HG02943 (cell line): ENCODE results near the gene DCC.
"Not testable (repeated sequence)": the region's sequence is repeated elsewhere in the genome, so short reads cannot be mapped to it uniquely, and the experiment has no call there.

Source experiments
- ATAC-seq: cut with Tn5 transposase; IDR thresholded peaks from one replicate; pipeline ENCODE4 v1.9.1; 2021; ENCODE audit warnings: mild to moderate bottlenecking, low read depth, moderate library complexity; ENCODE audit not compliant: unreplicated experiment

The DCC gene

DNA sequence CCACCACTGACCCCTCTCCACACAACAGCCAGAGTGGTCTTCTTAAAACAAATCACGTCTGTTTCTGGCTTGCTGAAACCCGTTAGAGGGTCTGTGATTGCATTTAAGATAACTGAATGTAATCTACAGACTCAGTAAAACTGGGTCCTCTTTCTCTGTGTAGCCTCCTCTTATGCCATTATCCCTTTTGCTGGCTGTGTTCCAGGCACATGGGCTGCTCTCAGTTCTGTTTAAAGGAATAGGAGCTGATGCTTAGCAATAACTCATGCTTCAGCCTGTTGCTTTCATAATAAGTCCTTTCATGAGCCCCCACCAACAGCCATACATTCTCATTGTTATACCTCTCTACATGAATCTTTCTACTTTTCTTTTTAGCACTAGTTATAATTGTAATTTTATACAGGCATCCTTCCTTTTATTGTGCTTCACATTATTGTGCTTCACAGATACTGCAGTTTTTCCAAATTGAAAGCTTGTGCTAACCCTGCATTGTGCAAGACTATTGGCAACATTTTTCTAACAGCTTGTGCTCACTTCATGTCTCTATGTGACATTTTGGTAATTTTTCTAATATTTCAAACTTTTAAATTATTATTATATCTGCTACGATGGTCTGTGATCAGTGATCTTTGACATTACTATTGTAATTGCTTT lies 1101.9 kb downstream of the DCC start:
- ATAC-seq: no peak

DNA sequence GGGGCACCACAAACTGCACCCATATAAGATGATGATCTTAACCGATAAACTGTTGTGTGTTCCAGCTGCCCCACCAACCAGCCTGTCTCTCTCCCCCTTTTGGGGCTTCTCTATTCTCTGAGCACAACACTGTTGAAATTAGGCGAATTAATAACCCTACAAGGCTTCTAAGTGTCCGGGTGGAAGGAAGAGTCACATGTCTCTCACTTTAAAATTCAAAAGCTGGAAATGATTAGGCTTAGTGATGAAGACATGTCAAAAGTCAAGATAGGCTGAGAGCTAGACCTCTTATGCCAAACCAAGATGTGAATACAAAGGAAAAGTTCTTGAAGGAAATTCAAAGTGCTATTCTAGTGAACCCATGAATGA lies 1102.4 kb downstream of the DCC start:
- ATAC-seq: no peak

DNA sequence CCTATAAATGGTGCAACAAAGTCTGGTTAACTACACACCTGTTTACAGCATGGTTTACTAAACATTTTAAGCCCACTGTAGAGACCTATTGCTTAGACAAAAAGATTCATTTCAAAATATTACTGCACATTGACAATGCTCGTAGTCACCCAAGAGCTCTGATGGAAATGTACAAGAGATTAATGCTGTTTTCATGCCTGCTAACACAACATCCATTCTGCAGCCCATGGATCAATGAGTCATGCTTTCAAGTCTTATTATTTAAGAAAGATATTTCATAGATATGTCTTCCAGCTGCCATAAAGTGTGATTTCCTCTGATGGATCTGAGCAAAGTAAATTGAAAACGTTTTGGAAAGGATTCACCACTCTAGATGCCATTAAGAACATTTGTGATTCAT lies 1103.3 kb downstream of the DCC start:
- no peak for ATAC-seq

DNA sequence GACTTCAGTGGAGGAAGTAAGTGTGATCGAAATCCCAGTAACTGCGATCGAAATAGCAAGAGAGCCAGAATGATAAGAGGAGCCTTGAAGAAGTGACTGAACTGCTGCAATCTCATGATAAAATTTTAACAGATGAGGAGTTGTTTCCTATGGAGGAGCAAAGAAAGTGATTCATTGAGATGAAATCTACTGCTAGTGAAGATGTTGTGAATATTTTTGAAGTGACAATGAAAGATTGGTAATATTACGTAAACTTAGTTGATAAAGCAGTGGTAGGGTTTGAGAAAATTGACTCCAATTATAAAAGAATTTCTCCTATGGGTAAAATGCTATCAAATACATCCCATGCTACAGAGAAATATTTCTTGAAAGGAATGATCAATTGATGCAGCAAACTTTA lies 1103.8 kb downstream of the DCC start:
- ATAC-seq: no peak

DNA sequence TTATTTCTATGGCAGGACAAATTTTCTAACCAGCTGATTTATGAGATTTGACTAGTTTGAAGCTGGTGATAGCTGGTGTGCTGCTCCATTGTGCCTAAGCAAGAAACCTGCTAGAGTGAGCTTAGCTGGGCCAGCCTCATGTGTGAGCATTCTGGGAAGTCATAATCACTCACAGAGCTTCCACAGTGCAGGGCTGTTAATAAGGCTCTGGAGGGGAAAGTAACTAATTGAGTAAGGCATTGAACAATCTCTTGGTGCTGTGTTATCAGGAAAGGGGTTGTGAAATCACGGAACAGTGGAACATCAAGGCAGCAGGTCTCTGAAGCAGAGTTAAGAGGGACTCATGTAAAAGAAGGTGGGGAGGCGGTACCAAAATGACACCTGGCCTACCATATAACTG lies 1111.9 kb downstream of the DCC start:
- ATAC-seq: no peak

DNA sequence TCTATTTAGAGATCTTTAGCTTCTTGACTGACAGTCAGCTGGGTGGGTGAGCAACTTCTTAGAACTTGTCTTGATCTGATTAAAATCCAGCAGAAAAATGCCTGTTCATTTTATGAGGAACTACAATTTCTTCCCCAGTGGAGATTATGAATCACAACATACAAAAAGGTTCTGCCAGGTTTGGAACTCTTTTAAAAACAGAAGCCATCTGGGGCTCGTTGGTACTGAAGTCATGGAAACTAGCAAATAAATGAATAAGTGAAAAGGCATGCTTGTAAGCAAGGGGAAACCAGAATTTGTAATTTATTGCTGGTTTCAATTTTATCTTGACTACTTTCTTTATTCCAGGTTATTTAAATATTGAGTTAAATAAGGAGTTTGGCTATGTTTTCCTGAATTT lies 1117.1 kb downstream of the DCC start:
- no peak for ATAC-seq

DNA sequence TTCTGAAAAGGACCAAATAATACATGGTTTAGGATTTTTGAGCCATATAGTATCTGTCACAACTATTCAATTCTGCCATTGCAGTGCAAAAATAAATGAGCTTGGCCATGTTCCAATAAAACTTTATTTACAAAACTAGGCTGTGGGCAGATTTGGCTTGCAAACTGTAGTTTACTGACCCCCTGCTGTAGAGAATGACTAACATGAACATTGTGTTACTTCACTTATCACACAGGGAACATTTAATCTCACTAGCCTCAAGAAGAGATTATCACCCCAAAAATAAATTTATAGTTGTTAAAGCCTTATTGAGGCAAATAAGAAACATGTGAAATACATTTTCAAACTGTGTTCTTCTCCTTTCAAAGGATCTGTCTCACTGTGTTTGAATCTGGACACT lies 1118.3 kb downstream of the DCC start:
- no peak for ATAC-seq

DNA sequence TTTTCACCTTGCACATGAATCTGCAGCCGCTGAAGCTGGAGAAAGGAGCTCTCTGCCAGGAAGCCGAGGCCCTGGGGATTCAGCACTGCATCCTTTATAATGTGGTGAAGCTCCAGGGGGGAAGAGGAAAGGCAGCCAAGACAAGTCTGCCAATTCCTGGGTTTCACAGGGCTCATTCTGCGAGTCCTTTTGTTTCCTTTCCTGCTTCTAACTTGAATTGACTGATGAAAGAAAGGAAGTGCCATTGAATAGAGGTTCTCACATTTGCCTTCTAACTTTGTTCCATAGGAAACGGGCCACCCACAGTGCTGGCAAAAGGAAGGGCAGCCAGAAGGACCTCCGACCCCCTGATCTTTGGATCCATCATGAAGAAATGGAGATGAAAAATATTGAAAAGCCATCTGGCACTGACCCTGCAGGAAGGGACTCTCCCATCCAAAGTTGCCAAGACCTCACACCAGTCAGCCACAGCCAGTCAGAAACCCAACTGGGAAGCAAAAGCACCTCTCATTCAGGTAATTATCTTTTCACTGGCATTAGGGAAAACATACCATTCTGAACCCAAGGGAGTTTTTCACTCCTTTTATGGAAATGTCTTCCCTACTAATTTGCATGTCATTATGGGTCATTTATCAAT lies 1119.1 kb downstream of the DCC start:
- ATAC-seq: no peak

DNA sequence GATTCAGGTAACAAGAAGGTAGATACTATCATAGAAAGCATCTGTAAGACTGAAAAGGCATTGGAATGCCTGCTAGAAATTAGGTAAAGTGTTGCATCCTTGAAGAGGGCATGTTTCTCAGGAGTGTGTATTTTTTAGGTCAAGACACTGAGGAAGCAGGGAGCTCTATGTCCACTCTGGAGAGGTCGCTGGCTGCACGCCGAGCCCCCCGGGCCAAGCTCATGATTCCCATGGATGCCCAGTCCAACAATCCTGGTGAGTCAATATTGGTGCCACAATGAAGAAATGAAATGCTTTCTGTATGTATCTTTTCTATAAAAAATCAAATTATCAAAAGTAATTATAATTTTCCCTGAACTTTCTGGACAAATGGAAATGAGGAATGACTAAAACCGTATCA lies 1127.8 kb downstream of the DCC start:
- no peak for ATAC-seq

DNA sequence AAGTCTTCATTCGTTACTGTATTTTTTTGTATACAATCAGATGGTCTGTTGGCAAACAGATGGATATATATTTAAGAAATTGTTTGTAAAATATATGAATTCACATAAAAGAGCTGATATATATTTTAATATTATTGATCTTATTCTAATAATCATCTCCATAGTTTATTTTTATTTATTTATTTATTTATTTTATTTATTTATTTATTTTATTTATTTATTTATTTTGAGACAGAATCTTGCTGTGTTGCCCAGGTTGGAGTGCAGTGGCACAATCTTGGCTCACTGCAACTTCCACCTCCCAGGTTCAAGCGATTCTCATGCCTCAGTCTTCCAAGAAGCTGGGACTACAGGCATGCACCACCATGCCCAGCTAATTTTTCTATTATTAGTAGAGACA lies 1128.2 kb downstream of the DCC start:
- not testable (repeated sequence) for ATAC-seq

DNA sequence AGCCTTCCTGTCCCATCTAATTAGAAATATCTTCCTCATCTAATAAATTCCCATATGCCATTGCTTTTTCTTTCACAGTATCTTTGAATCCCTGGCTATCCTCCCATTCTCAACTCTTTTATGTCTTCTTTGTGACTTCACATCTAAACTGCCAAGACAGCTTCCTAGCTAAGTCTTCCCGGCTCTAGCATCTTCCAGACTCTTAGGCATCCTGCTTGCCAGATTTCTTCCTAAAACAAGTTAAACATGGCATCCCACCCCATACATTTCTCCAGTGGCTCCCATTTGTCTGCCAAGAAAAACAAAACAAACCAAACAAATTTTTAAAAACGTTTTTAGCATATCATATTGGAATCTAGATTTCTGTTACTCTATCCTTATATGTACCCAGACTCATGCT lies 1132.5 kb downstream of the DCC start:
- ATAC-seq: no peak

DNA sequence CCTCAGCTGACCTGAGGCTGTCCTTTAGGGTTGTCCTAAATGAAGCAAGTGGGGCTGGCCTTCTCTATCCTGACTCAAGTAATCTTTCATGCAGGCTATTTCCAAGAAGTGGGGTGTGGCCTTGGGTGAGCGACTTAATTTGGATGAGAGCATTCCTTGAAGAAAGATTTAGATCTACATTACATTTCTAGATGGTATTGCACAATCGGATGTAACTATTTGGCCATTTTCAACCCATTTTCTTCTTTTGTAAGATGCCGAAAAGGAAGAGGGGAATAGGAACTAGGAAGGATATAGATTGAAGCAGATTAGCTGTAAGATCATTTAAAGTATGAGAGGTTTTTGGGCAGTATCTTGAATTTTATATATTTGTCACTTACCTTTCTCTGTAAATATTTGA lies 1138.2 kb downstream of the DCC start:
- no peak for ATAC-seq

DNA sequence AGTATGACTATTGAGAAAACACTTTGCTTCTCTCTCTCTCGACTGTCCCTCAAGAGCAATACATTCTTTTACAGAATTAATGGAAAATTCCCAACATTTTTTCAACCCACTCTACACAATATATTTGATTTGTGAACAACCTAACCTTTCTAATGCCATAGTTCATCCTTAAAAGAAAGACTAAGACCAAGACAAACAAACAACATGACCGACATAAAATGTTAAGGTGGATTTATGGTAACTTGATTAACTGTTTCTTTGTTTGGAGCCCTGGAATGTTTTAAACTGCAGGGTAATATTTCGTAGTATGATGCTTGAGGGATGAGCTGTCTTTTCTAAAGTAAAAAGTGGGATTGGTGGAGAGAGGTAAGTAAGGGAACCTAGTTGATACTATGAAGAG lies 1146.3 kb downstream of the DCC start:
- no peak for ATAC-seq

DNA sequence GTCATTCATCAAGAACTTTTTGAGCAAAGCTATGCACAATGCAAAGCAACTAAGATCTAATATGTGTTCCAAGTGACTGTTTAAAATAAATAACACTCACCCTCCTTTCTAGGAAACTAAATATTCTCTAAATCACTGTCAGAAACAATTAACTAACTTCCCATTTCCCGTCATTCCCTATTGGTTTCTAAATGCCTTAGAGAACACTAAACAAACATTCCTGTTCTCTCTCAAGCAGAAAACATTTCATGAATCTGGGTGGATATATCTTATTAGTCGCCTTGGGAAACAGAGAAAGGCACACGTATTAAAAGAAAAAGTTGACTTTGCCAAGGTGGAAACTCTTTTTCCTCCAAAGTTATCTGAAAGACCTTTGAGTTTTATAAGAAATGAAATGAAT lies 1149.3 kb downstream of the DCC start:
- no peak for ATAC-seq

DNA sequence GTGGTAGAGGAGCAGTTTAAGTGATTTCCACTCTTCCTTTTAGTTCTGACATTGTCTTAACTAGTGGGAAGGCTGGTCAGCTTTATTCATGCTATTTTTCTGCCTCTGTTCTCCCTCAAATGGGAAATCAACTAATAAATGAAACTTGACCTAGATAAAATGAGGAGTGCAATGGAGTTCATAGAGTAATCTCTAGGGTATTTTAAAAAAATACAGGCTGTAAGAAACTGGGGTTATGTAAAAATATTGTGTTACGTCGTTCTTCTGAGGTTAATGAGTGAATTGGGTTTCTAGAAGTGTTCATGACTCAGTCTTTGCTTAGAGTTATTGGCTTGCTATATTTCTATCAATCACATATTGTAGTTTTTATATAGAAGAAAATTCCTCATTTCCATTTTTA lies 1150.0 kb downstream of the DCC start:
- no peak for ATAC-seq

DNA sequence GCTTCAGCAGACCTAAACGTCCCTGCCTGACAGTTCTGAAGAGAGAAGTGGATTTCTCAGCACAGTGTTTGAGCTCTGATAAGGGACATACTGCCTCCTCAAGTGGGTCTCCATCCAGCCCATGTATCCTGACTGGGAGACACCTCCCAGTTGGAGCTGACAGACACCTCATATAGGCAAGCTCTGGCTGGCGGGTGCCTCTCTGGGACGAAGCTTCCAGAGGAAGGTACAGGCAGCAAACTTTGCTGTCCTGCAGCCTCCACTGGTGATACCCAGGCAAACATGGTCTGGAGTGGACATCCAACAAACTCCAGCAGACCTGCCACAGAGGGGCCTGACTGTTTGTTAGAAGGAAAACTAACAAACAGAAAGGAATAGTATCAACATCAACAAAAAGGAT lies 1156.0 kb downstream of the DCC start:
- ATAC-seq: no peak

DNA sequence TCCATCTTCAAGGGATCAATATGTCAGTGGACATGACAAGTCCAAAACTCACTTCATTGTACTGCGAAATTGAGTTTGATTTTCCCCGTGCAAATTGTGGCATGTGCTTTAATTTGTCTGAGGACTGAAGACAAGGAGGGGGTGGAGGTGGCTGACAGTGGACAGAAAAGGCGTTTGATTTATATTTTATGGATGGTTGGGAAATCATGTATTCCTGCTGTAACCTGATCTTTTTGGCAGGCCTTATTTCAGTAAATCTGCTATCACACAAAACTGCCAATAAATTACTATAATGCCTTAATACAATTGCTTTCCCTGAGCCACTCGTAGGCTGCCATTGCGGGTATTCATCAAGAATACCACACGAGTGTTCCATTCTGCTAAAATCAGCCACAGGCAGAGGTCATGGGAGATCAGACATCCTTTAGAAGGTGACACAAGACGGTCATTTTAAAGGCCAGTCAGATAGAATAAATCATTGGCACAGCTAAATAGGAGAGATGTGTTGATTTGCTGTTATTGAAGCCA lies 1164.0 kb downstream of the DCC start:
- no peak for ATAC-seq

DNA sequence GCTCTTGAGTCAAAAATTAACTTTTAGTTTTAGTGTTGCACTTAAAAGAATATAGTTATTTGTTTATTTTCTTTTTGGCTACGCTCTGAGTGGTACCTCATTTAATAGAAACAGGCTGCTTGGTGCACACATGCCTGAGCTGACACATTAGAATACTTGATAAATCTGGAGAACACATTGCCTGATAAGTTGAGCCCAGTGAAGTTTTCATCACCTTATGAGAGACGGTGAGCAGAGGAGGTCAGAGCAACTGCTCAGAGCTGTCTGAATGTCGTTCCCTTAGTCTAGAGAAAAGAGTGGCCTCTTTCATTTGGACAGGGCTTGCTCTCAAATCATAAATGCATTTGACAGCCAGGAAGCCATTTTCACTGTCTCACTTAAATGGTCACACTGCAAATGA lies 1168.5 kb downstream of the DCC start:
- ATAC-seq: no peak

DNA sequence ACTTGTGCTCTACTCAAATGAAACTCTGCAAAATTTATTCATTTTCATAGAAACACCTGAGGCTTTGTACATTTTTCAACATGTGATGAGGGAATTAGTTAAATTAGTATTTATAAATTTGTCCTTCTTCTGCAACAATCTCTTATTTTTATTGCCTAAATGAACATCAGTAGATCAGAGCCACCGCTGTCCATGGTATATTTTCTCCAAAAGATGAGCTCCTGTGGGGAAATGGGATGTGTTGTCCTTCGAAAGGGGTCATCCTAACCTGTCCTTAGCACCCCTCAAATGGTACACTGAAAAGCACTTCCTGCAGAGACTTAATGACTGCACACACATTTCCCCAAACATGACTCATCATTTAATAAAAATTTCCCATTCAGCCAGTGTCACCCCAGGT lies 1169.9 kb downstream of the DCC start:
- no peak for ATAC-seq

DNA sequence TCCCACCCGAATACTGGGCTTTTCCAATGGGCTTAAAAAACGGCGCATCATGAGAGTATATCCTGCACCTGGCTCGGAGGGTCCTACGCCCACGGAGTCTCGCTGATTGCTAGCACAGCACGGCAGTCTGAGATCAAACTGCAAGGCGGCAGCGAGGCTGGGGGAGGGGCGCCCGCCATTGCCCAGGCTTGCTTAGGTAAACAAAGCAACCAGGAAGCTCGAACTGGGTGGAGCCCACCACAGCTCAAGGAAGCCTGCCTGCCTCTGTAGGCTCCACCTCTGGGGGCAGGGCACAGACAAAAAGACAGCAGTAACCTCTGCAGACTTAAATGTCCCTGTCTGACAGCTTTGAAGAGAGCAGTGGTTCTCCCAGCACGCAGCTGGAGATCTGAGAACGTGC lies 1171.7 kb downstream of the DCC start:
- ATAC-seq: not testable (repeated sequence)

DNA sequence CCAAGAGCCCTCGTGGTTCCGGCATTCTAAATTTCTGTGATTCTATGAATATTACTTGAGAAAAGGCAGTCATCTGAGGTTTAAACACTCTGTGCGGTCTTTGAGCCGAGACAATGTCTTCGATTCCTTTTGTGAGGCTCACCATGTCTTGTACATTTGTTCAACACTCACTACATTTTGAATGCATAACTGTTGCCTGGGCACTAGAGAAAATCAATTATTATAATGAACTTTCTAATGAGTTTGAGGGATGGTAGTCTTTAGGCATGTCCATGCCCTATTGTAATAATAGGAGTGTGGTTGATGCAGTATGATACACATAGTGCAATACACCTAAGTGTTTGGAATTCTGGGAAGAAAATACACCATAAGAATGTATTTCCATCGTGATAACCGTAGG lies 1181.1 kb downstream of the DCC start:
- ATAC-seq: no peak

DNA sequence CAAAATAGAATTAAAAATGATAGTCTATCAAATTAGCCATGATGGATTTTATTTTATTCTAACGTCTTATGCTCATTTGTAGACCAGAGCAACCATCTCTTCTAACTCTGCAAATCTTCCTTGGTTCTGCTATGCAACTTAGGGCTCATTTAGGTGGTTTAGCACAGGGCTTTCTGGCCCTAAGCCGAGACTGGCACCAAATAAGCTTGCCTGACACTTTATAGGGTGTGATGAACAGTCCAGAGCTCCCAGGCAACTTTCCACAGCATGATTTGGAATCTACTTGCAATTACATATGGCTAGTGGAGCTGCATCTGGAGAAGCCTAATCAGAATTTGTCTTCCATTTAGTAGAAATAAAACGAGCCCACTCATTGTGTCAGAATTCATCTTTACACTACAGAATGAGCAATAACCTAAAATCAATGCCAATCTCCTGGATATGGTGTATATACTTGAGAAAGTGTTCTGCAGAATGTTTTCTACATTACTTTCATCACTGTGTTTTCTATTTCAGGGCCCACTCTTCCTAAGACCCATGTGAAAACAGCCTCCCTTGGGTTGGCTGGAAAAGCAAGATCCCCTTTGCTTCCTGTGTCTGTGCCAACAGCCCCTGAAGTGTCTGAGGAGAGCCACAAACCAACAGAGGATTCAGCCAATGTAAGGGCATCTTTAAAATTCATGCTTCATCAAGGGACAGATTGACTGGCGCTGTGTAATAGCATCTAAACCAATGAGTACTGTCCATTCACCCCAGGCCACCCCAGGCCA lies 1186.3 kb downstream of the DCC start:
- ATAC-seq: no peak
